ENCODE data around the gene CHI3L2.

Gene CHI3L2

DNA sequence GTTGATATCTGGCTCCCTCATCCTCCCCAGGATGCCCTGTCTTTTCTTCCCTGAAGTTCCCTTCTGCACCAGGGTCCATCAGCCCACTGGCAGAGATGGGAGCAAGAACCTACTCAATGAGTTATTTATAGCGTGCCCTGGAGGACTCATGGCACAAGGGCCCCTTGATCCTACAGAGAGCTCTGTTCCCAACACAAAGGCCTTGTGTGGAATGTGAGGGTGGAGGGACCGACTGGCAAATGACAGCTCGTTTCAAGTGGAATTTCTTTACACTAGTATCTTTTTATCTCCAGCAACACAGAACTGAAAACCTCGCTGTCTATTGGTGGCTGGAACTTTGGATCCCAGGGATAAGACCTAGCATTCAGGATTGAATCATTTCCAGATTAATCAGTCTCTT lies 22.4 kb downstream of the CHI3L2 start:
- DNase-seq (ENCODE audit: extremely low read depth in 1 of 2, low read depth in 1 of 2) = no peak

DNA sequence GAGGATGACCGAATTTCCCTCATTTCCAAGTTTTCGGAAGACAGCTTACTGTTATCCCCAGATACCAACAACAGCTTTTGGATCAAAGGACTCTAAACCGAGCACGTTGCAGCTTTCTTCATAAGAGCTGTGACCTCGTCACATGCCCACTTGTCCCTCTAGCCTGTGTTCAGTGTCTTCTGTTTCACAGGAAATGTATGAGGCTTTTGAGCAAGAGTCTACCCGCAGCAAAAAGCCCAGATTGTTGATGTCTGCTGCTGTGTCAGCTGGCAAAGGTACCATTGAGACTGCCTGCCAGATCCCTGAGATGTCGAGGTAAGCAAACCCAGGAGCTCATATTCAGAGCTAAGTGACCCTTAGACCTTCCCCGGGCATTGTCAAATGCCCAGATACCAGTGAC lies 24.1 kb downstream of the CHI3L2 start:
- DNase-seq (ENCODE audit: extremely low read depth in 1 of 2, low read depth in 1 of 2) = no peak

DNA sequence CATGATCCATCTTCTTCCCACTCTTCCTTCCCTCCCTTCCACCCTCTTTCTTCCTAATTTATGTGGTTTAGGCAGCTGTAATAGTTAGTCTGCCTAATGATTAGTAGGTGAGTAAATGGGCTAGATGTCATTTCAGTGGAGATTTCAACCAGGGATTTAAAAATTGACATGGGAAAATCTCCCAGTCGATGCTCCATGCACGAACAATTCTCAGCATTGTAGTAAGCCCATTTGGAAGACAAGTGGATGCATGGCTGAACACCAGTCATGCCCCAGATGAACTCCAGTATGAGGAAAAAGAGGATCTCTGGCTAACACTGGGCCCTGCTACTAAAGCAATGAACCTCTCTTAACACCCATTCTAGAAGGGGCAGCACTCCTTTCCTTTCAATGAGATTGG lies 25.3 kb downstream of the CHI3L2 start:
- no peak for DNase-seq (ENCODE audit: extremely low read depth in 1 of 2, low read depth in 1 of 2)

DNA sequence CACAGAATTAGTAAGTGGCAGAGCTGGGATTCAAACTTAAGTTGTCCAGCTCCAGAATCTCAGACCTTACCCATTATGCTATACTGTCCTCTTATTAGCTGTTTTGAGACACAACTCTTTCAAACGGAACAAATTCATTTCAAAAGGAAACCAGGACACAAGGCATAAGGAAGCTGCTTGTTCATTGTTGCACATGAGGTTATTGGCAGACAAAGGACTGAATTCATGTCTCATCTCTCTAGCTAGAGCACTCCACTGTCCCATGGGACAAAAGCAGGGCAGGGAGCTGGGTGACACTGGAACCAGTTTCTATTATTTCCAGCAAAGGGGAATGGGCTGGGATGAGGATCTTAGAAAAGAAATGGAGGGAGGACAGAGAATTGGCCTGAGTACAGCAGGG lies 26.4 kb downstream of the CHI3L2 start:
- DNase-seq (ENCODE audit: extremely low read depth in 1 of 2, low read depth in 1 of 2) = no peak

DNA sequence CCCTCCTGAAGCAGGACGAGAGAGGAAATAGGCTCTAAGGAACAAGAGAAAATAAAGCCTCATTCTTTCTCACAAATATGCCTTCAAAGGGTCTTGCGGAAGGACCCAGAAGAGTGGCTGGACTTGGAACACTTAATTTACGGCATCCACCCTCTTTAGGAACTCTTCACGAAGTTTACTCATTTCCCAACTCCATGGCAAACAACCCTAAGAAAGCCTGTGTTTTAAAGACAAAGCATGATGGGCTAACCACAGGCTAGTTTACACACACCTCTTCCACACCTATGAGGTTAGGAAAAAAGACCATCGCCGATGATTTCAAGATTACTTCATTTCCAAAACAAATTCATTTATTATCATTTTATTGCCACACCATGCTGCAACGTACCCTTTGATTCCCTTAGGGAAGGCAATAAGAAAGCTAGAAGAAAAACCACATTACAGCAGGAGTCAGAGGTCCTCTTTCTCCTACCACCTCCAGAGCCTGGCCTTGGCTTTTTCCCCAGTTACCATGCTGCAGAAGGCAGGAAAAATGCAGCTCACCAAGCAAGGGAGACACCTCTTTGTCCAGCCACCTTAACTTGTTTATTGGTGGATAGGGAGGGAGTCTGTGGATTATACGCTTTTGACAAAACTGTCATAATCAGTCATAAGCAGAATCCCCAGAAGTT lies 29.6 kb downstream of the CHI3L2 start:
- no peak for DNase-seq (ENCODE audit: extremely low read depth in 1 of 2, low read depth in 1 of 2)

DNA sequence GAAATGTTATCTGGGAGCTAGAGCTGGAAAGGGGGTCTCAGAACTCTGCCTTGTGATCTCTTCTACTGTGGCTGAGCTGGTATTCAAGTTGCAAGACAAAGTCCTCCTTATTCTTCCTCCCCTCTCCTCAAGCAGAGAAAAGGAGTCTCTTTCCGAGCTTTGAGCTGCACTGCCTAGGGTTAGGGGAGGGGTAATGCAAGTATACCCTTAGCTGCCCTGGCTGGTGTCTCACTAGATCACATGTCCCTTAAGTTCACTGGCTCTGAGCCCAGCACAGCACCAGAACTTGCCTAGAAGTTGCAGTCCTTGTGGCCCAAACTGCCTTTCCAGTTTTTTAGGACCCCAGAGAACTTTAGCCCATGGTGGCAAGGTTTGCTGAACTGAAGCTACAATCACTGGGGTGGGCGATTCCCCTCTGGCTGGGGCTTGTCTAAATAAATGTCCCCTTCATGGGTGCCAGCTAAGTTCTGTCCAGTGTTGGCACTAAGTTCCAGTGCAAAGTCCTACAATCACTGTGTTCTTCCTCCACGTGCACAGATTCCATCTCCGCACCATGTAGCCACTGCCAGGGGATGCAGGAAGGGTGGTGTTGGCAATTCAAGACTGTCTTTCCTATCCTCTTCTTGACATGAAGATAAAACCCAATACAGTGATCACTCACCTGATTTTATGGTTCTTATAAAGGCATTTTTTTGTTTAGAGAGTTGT lies 40.4 kb downstream of the CHI3L2 start:
- no peak for DNase-seq (ENCODE audit: extremely low read depth in 1 of 2, low read depth in 1 of 2)

DNA sequence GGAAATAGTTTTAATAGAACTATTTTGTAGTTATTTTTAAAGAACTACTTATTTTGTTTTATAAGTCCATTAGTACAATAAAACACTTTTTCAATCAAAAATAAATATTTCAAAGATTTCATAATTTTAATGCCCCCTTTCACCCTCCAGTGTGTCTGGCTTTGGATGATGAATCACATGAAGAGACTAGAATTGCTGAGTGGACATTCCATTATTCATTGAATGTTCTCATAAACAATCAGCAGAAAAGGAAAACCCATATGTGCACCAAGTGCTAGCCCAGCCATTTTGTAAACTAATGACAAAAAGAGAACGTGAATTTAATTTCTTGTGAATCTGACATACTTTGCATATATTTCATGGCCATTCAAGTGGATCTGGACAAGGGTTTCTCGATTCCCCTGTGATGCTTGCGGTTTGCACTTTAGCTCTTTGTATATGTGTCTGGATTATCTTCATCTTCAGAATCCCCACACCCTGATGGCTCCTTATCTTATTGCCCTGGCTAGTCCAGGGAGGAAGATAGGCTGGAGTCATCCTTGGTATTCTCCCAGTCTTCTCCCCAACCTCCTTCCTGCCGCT lies 42.4 kb downstream of the CHI3L2 start:
- DNase-seq (ENCODE audit: extremely low read depth in 1 of 2, low read depth in 1 of 2) = no peak

DNA sequence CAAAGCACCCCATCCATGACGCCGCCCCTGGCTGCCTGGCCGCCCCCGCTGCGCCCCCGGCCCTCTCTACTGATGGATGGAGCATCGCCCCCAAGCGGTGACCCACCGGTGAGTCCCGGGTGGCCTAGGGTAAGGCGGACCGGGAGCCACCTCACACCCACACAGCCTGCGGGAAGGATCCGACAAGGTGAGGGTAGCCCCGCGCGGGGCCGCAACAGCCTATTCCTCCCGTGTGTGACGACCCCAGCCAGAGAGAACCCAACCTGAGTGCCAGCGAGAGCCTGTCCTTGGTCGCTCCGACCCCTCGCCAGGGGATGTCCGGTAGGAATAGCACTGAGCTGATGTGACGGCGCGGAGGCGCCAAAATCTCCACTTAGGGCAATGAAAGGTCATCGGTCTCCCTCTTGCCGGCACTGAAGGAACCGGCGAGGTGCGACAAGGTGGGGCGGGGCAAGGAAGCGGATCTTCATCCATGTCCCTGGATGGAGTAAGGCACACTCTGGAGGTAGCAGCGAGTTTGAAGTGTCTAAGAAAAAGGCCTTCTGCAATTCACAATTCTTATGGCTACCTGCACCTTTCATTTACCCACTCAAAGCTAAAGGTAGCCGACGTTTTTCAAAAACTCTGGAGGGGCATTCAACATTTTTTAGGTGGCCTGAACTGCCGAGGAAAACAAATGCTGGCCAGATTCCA lies 43.4 kb downstream of the CHI3L2 start:
- no peak for DNase-seq (ENCODE audit: extremely low read depth in 1 of 2, low read depth in 1 of 2)

DNA sequence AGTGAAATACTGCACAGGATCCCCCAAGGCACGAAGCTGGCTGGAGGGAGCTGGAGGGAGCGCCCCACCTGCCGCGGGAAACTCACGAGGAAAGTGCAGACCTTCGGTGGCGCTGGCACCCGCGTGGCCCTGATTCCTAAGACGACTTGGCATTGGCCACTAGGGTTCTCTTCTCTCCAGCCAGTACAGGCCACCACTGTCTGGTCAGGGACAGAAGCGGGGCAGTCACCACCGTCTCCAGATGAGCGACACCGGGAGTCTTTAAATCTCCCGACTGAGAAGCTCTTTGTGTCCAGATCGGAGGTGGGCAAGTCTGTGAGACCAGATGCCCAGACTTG lies 43.9 kb downstream of the CHI3L2 start:
- DNase-seq (ENCODE audit: extremely low read depth in 1 of 2, low read depth in 1 of 2) = no peak

DNA sequence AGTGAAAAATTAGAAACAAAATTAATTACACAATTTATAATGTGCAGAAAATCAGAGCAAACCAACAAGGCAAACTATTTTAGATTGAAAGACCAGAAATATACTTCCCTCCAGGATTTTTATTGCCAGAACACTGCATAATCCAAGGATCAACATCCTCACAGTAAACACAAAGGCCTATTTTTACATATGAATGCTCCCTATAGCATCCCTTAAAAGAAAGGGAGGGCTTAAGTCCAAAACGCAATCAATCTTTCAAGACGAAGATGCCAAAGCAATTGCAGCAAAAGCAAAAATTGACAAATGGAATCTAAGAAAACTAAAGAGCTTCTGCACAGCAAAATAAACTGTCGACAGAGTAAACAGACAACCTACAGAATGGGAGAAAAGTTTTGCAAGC lies 44.6 kb downstream of the CHI3L2 start:
- no peak for DNase-seq (ENCODE audit: extremely low read depth in 1 of 2, low read depth in 1 of 2)

DNA sequence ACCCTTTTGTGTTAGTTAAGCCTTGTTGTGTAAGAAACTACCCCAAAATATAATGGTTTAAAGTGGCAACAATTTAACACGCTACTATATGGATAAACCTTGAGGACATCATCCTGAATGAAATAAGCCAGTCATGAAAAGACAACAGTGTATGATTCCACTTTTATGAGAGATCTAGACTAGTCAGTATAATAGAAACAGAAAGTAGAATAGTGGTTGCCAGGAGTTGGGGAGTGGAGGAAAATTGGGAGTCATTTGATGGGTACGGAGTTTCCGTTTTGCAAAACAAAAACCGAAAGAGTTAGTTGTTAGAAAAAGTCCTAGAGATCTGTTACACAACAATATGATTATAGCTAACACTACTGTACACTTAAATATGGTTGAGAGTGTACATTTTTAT lies 47.1 kb downstream of the CHI3L2 start:
- no peak for DNase-seq (ENCODE audit: extremely low read depth in 1 of 2, low read depth in 1 of 2)

DNA sequence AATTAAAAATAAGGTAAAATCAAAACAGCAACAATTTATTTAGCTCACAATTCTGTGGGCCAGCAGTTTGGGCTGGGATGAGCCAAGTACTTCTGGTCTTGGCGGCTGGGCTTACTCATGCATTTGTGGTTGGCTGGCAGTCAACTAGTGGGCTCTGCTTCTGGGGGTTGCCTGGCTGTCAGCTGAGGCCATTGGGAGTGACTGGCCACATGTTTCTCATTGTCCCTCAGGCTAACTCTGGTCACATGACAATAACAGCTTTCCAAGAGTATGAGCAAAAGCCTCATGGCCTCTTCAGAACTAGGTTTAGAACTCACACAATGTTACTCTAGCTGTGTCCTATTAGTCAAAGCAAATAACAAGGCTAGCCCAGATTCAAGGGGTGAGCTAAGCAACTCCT lies 47.6 kb downstream of the CHI3L2 start:
- DNase-seq (ENCODE audit: extremely low read depth in 1 of 2, low read depth in 1 of 2) = no peak

DNA sequence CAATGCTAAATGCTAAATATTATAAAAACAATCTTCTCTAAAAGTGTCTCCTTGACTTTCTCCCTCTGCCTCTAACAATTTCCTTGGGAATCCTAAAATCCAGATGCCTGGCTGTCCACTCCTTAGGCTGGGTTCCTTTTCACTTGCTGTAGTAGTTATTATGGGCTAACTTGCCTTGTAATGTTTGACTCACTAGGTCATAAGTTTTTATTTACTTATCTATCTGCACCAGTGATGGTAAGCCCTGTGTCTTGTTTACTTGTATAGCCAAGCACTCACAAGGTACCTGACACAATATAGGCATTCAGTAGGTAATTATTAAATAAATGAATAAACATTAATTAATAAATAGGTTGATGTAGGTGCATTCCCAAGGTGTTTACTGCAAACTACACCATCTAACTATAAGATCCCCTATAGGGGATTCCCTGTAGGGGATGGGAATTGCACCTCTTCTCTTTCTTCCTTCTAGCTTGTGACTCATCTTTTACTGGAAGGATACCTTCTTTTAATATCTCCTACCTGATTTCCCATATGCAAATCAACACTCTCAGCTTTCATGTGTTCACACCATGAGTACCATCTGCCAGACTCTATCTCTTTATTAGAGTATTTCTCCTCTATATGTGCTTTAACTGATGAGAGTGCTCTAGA lies 48.4 kb downstream of the CHI3L2 start:
- no peak for DNase-seq (ENCODE audit: extremely low read depth in 1 of 2, low read depth in 1 of 2)

DNA sequence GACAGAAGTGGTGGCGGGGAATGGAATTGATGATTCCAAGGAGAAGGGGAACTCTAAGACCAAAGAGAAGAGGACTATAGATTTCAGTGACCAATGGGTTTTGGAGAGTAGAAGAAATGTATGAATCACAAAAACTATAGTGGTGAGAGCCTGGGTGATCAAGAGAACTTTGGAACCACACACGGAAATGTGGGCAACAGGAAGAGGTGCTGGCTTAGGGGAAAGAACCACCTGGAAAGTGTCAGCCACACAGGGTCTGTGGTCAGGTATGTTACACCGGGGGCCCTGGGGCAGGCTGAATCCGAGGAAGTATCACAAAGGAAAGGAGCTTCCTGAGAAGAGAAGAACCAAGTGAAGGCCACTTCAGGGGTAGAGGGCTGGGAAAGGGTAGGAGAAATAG lies 51.6 kb downstream of the CHI3L2 start:
- DNase-seq (ENCODE audit: extremely low read depth in 1 of 2, low read depth in 1 of 2) = no peak

DNA sequence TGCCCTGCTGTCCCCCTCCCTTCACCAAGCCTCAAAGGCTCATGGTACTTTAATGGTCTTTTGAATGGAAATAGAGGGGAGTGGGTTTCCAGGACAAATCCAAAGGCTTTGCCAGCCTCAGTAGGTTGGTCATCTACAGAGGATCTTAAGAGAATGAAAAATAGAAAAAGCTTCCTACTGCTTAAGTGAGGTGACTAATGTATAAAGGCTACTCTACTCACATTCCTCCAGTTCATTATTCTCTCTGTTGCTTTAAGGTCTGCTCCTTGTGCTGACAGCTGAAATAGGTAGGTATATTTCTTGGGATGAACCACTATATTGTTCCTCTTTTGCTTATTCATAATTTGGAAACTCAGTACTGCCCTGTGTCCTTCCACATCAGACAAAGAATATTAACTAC lies 52.8 kb downstream of the CHI3L2 start:
- no peak for DNase-seq (ENCODE audit: extremely low read depth in 1 of 2, low read depth in 1 of 2)

DNA sequence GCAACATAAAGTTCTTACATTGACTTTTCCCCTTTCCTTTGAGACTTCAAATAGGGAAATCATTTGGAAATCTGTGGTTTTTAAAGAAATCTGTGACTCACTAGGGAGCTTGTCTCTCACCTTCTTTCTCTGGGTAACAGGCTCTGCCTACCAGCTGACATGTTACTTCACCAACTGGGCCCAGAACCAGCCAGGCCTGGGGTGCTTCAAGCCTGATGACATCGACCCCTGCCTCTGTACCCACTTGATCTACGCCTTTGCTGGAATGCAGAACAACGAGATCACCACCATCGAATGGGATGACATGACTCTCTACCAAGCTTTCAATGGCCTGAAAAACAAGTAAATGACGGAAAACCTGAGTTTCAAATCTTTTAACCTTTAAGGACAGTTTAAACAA lies 53.9 kb downstream of the CHI3L2 start:
- no peak for DNase-seq (ENCODE audit: extremely low read depth in 1 of 2, low read depth in 1 of 2)

DNA sequence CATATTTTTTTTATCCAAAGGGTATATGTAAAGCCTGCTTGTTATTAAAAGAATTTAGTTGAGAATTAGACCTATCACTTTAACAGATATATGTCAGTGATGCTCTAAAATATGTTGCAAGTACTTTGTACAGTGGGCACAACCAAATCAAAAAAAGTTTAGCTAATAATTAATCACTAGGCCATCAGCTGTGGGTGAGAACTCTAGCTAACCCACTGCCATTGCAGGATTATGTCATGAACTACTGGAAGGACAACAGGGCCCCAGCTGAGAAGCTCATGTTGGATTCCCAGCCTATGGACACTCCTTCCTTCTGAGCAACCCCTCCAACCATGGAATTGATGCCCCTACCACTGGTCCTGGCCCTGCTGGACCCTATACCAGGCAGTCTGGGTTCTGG lies 56.3 kb downstream of the CHI3L2 start:
- no peak for DNase-seq (ENCODE audit: extremely low read depth in 1 of 2, low read depth in 1 of 2)

DNA sequence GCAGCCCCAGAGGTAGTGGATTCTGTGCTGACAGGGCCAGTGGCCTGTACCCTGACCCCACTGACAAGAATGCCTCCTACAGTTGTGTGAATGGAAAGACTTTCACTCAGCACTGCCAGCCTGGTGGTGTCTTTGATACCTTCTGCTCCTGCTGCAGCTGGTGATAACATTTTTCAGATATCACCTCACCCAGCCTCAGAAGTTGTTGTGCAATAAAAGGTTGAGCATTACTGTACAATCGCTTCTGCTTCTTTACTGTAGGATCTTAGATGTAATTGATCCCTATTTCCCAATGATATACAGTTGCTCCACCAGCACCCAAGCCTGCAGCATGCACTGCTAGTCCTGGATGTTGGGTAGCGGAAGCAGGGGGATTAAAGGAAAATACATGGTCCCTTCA lies 58.4 kb downstream of the CHI3L2 start:
- DNase-seq (ENCODE audit: extremely low read depth in 1 of 2, low read depth in 1 of 2) = no peak

DNA sequence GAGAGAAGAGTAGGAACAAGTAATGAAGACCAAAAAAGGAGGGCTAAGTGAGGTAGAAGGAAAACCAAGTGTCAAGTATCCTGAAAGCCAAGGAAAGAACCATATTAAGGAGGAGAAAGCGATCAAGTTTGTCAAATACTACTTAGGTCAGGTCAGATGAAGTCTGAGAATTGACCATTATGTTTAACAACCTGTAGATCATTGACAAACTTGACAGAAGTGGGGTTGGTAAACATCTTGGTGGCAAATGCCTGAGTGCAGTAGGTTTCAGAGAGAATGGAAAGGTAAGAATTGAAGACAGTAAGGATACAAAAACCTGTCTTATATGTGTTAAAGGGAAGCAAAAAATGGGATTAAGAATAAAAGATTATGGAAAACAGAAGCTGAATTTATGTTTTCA lies 59.4 kb downstream of the CHI3L2 start:
- DNase-seq (ENCODE audit: extremely low read depth in 1 of 2, low read depth in 1 of 2) = no peak

DNA sequence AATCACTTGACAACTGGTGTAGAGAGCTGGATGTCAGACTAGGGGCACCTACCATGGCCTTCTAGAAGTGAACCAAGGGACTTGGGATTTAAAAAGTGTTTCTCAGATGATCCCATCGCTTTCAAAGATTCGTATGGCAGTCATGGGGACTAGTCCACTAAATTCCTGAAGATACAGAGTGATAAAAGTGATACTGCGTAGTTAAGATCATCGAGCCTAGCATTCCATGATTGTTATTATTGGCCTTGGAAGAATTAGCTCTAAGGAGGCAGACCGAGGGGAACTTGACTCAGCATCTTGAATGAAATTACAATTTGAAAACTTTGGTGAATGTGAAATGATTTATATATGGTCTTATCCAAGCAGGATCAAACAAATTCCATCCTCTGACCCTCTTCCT lies 61.9 kb downstream of the CHI3L2 start:
- no peak for DNase-seq (ENCODE audit: extremely low read depth in 1 of 2, low read depth in 1 of 2)

DNA sequence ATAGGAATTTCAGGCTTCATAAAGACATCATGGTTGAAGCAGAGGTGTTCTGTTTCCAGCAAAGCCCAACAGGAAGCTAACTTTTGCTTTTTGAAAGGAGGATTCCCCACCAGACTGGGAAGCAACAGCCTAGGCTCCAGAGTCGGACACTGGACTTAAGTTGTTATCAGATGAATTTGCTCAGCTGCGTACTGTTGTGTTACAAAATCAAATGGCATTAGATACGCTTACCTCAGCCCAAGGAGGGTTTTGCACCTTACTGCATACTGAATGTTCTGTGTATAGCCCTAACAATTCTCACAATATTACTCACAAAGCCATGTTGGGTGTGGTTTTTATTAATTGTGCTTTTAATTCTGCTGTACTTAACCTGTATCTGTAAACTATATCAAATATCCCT lies 62.6 kb downstream of the CHI3L2 start:
- DNase-seq (ENCODE audit: extremely low read depth in 1 of 2, low read depth in 1 of 2) = no peak

DNA sequence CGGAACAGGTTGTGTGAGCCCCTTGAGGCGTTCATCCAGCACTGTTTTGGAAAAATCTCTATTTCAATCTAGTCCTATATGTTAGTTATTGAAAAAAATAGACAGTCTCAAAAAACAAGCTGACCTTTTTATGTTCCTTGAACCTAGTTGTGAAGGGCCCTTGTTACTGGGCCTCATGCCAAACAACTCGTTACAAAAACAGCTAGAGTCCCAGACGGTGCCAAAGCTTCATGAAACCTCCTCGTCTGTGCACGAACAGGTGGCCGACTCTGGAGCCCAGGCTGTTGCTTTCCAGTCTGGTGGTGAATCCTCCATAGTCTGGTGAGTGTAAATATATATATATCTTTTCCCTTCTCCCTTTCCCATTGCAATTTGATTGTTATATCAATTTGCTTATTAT lies 63.1 kb downstream of the CHI3L2 start, which contains the start of gene CHIA:
CHIA (plus strand) TSS at position 222 of the 400 bp plus-strand sequence. CDS start 19,617 bp downstream, outside the sequence.
- no peak for DNase-seq (ENCODE audit: extremely low read depth in 1 of 2, low read depth in 1 of 2)

Data from activated CD8-positive, alpha-beta memory T cell treated with anti-CD3 and anti-CD28 coated beads for 1 hour (primary cell).